SIG-M5 (cell line): Measurements from ENCODE around the gene NHEJ1.

Experiments used
- DNase-seq: peaks from one replicate; lab custom pipeline; 2025; lab: John Stamatoyannopoulos, UW

Gene NHEJ1

GRCh38 chr2:219167997-219168396 lies 7.4 kb upstream of the NHEJ1 start:
- no peak for DNase-seq

- DNase-seq = no peak
Observed at GRCh38 chr2:219165058-219165911, 4.7 kb upstream of the NHEJ1 start.

DNA sequence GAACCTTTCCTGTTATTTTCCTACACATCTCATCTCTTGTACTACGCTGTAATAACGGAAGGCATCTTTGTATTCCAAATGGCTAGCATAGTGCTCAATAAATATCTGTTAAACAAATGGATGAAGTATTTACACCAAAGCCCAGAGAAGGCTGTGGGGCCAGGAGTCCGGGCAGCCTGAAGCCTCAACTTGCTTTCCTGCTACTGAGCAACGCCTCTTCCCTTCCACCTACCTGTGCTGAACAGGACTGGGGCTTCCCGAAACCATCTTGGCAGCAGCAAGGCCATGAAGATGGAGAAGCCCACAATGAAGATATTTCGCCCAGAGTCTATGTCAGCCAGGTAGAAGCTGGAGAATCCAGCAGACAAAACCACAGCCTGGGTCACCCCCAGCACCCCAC lies 2.5 kb upstream of the NHEJ1 start:
- DNase-seq = no peak

GRCh38 chr2:219161097-219161496 lies 482 bp upstream of the NHEJ1 start:
- no peak for DNase-seq

- no peak for DNase-seq
Observed at GRCh38 chr2:219159771-219160185, 837 bp downstream of the NHEJ1 start.

DNA sequence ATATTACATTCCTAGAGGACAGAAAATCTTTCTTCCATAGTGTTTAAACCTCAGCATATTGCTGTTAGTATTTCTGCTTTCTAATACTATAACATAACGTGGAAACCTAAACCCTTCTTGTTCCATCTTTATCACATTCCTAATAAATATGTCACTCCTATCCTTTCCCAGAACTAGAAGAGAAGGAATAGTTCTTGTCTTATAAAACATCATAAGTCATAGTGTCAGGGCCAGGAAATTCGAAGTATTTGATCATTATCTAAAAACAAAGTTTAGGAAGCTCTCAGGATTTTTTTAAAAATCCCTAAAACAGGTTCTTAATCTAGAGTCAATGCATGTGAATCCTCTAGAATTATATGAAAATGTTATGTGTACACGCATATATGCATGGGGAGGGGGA lies 2.0 kb downstream of the NHEJ1 start:
- DNase-seq = no peak

DNA sequence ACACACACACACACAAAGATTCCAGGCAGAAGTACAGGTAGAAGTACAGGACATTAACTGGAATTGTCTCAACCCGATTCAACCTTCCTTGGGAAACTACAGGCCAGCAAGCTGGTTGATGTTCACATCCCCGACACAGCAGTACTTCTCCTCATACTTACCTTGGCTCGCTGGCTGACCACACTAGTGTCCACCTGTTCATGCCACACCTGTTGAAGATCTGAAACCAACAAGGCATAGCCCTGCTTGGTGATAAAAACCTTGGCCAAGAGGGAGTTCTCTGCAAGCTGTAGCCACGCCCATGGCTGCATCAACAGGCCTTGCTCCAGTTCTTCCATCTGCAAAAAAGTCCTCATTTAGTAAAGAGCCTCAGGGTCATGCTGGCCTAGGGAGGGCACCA lies 2.6 kb downstream of the NHEJ1 start:
- DNase-seq = no peak

GRCh38 chr2:219157396-219157795 lies 3.2 kb downstream of the NHEJ1 start:
- no peak for DNase-seq

GRCh38 chr2:219155054-219155644 lies 5.5 kb downstream of the NHEJ1 start:
- DNase-seq = peak; percentile 14

DNA sequence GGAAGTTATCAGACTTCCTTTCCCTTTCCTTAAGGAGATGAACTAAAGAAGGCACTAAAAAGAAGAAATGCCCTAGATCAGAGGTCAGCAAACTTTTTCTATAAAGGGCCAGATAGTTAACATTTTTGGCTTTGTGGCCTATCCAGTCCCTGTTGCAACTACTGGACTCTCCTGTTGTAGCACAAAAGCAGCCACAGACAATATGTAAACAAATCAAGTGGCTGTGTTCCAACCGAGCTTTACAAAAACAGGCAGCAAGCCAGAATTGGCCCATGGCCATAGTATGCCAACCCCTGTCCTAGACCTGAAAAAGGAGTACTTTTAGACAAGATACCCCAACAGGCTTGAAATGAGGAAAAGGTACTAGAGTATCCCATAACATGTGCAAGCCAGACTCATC lies 10.9 kb downstream of the NHEJ1 start:
- no peak for DNase-seq

- no peak for DNase-seq
Observed at GRCh38 chr2:219142329-219142728, 18.3 kb downstream of the NHEJ1 start.

GRCh38 chr2:219140722-219141121 lies 19.9 kb downstream of the NHEJ1 start:
- DNase-seq = no peak

GRCh38 chr2:219133976-219134375 lies 26.6 kb downstream of the NHEJ1 start:
- DNase-seq = peak; percentile 87

DNA sequence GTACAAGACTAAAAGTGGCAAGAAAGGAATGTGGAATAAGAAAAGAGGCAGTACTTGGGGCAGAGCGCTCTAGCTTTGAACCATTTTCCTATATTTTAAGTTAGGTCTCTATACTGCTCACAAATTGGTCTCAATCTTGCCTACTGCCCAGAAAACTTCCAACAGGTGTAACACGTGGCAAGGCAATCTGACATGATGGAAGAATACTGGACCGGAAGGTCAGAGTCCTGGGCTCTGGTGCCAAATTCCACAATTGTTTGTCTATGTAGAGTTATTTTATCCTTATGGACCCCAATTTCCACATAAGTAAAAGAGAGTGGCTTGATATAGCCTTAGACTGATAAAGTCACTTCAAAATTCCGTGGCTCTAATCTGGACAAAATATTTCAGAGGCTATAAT lies 28.9 kb downstream of the NHEJ1 start:
- DNase-seq = no peak

- no peak for DNase-seq
Observed at GRCh38 chr2:219131327-219131726, 29.3 kb downstream of the NHEJ1 start.

- DNase-seq = no peak
Observed at GRCh38 chr2:219129589-219129988, 31.0 kb downstream of the NHEJ1 start.

DNA sequence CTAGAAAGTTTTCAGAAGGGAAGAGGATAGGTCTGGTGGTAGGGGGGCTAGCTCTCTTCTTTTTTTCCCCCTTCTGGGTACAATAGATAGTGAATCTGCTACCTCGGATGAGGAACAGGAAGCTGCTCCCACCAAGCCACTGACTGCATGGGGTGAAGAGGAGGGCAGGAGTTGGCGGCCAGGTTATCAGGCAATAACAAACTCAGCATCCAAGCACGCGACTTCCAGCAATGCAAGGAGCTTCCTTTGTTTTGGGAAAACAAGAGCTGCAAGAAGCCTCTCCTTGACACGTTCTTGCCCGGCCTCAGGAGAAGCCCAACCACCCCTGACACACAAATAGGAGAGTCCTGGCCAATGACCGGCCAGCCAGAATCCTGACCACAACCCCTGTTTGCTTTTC lies 32.2 kb downstream of the NHEJ1 start:
- no peak for DNase-seq

DNA sequence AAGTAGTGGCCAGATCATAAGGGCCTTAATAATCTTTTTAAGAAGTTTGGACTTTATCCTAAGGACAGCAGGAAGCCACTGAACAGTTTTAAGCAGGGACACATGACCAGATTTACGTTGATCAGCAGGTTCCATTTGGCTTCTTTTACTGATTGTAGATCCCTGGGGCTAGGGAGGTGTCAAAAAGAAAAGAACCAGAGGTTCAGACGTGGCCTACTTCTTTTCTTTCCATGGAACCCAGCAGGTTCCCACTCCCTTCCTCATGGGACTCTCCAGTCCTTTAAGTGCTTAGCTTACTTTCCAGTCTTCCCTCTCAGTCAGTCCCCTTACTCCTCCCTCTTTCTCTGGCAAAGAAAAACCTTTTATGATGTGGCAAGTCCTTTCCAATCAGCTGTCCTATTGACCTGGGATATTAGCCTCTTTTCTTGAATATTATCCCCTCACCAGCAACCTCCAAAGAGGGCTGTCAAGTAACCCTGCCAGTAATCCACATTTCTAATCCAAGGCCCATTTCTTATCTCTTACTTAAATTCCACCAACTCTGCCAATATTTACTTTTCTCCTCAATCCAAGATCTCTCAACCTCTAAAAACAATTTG lies 33.5 kb downstream of the NHEJ1 start:
- no peak for DNase-seq

GRCh38 chr2:219126555-219126954 lies 34.1 kb downstream of the NHEJ1 start:
- DNase-seq = no peak

DNA sequence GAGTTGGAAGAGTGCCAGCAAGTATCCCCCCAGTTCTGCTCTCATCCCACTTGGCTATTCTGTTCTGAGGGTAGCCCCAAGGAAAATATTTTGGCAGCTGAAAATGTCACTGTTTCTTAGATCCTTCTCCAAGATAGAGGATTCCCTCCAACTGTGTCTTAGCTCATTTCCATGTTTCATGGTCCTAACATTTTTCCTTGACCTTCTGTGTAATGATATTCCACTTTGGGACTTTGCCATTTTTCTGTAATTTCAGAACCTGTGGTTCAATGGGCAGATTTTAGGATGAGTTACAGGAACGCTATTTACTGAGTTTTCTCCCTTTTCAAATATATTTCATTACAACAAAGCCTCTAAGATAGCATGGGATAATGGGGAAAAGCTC lies 34.7 kb downstream of the NHEJ1 start:
- DNase-seq = no peak

- no peak for DNase-seq
Observed at GRCh38 chr2:219125225-219125885, 35.3 kb downstream of the NHEJ1 start.

DNA sequence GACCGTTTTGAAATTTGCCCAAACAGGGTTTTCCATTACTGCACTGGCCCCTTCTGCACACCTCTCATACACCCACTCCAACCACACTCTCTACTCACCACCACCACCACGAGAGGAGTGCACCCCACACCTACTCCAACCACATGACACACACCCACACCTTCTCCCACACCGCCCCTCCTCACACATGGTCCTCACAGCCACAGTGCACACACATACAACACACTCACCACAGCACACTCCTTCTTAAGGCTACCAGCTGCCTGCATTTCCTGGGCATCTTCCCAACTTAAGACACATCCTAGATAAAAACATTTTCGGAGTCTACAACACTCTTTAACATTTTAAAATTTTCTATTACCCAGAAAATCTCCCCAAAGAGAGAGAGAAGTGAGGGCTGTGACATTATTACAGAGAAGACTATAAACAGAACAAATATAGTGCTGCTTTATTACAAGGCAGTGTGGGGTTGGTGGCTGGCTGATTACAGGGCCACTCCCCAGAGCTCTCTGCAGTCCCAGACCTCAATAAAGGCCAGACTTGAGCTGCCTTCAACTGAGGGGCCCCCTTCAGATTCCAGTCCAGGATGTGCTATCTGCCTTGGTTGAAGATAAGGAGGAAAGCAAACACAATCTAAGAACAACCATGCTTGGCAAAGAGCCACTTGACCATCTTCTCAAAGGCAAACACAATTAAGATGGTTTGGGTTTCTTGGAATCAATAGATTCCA lies 36.1 kb downstream of the NHEJ1 start:
- no peak for DNase-seq
